K562 (cell line): ENCODE measurements around the gene TRIM38. TPM values are rescaled to one million over a fixed set of nuclear protein-coding genes. Genes with fewer than 3 reads are reported as not detected.

Source experiments
- BRF1 ChIP-seq: IDR thresholded peaks from 3 replicates; pipeline ENCODE4 v1.6.1; 2011; ENCODE audit warnings: borderline replicate concordance, mild to moderate bottlenecking; ENCODE audit not compliant: insufficient read length; ENCODE audit errors: extremely low read depth
- DDX20 ChIP-seq: fragments of 450-650 bp; IDR thresholded peaks from 2 replicates; pipeline ENCODE4 v1.6.1; 2016; ENCODE audit warnings: missing genetic modification characterization, low read depth, mild to moderate bottlenecking, missing compliant biosample characterization, moderate library complexity
- ELF4 ChIP-seq: fragments of 450-650 bp; formaldehyde crosslinking; IDR thresholded peaks from 2 replicates; pipeline ENCODE4 v1.4.0; 2022; ENCODE audit warnings: missing genetic modification characterization
- EP300 ChIP-seq: IDR thresholded peaks from 2 replicates; pipeline ENCODE4 v1.6.1; 2012; ENCODE audit warnings: low read length, improper control_type of control experiment
- FIP1L1 ChIP-seq: fragments of 200-400 bp; formaldehyde crosslinking; IDR thresholded peaks from 2 replicates; pipeline ENCODE4 v1.6.1; 2018; ENCODE audit warnings: mild to moderate bottlenecking, low read depth, low read length; ENCODE audit not compliant: poor library complexity, severe bottlenecking
- FOSL1 ChIP-seq: fragments of 200-800 bp; sonication (Bioruptor generic); conservative IDR thresholded peaks from 2 replicates; pipeline ENCODE4 v1.6.1; 2016; ENCODE audit warnings: missing genetic modification characterization, missing compliant biosample characterization
- LCOR ChIP-seq: sonication (generic); formaldehyde crosslinking; IDR thresholded peaks from 2 replicates; pipeline ENCODE4 v1.8.0; 2022; ENCODE audit warnings: mild to moderate bottlenecking, missing genetic modification reagents
- MCM5 ChIP-seq: fragments of 450-650 bp; IDR thresholded peaks from 2 replicates; pipeline ENCODE4 v1.6.1; 2016; ENCODE audit warnings: low read depth
- MXI1 ChIP-seq: IDR thresholded peaks from 2 replicates; pipeline ENCODE4 v1.6.1; 2011; ENCODE audit warnings: low read depth, mild to moderate bottlenecking, improper control_type of control experiment, low read length
- NFIC ChIP-seq: fragments of 450-650 bp; IDR thresholded peaks from 2 replicates; pipeline ENCODE4 v1.6.1; 2017; ENCODE audit warnings: mild to moderate bottlenecking, inconsistent platforms
- NR3C1 ChIP-seq: sonication (generic); formaldehyde crosslinking; IDR thresholded peaks from 2 replicates; pipeline ENCODE4 v1.8.1; 2022; ENCODE audit warnings: missing genetic modification reagents
- RBM34 ChIP-seq: fragments of 200-400 bp; formaldehyde crosslinking; IDR thresholded peaks from 2 replicates; pipeline ENCODE4 v1.6.1; 2018; ENCODE audit warnings: low read length, borderline replicate concordance; ENCODE audit not compliant: insufficient read depth
- SMAD1 ChIP-seq: fragments of 150-350 bp; IDR thresholded peaks from 2 replicates; pipeline ENCODE4 v1.6.1; 2014; ENCODE audit warnings: low read length, low read depth; ENCODE audit not compliant: partially characterized antibody
- TBP ChIP-seq: optimal IDR thresholded peaks from 2 replicates; pipeline ENCODE3; 2011; ENCODE audit warnings: low read depth, low read length, improper control_type of control experiment
- TEAD4 ChIP-seq, 2 experiments: sonication (generic) in 1 of 2; formaldehyde crosslinking in 1 of 2; IDR thresholded peaks; 2 replicates each; pipeline versions ENCODE4 v1.6.1 to v1.8.0; 2012 to 2022; ENCODE audit warnings: borderline replicate concordance in 1 of 2, inconsistent platforms in 1 of 2, low read length in 1 of 2, mild to moderate bottlenecking in 1 of 2, missing genetic modification reagents in 1 of 2
- ZNF507 ChIP-seq: conservative IDR thresholded peaks from 2 replicates; pipeline ENCODE4 v1.6.1; 2017; ENCODE audit warnings: missing genetic modification characterization, missing compliant biosample characterization
- ZNF79 ChIP-seq: fragments of 250-450 bp; sonication (Bioruptor Pico); IDR thresholded peaks from 2 replicates; pipeline ENCODE4 v1.4.0; 2020; ENCODE audit warnings: low read depth, mild to moderate bottlenecking, moderate library complexity
- polyA plus RNA-seq, 8 experiments: library from polyadenylated mRNA; depleted of rRNA in 4 of 8; stranded (reverse) in 5 of 8; unstranded in 3 of 8; fragments of >200 nt; fragmentation: Nextera tagmentation in 2 of 8; fragmentation: Illumina TruSeq in 1 of 8; extraction: Ambion mirVana in 2 of 8; extraction: Trizol in 1 of 8; gene quantifications; 2 replicates each; pipeline versions ENCODE4 v1.2.1 to v1.2.3, GENCODE V29; 2011 to 2014; ENCODE audit warnings: inconsistent platforms in 1 of 8, missing spikeins in 1 of 8
- total RNA-seq, 7 experiments: library from RNA; depleted of rRNA in 6 of 7; stranded (reverse); fragments of >200 nt in 6 of 7; fragmentation: Illumina TruSeq in 2 of 7; extraction: Trizol in 2 of 7; gene quantifications; 2 replicates each; pipeline versions ENCODE4 v1.2.1 to v1.2.3, GENCODE V29; 2011 to 2021; ENCODE audit warnings: low replicate concordance in 1 of 7
- TF ChIP-seq, protein P1 (sequence below): fragments of 450-650 bp; formaldehyde crosslinking; IDR thresholded peaks from 2 replicates; pipeline ENCODE4 v1.4.0; 2020; ENCODE audit warnings: mild to moderate bottlenecking, mixed read lengths
- TF ChIP-seq, protein P2 (sequence below), 2 experiments: fragments of 450-650 bp in 1 of 2; IDR thresholded peaks; 2 replicates each; pipeline ENCODE4 v1.6.1; 2011 to 2017; ENCODE audit warnings: low read depth in 2 of 2, antibody characterized with exemption in 1 of 2, borderline replicate concordance in 1 of 2, low read length in 1 of 2, mild to moderate bottlenecking in 1 of 2, mixed read lengths in 1 of 2; ENCODE audit not compliant: control insufficient read depth in 1 of 2
- TF ChIP-seq, protein P3 (sequence below): fragments of 250-450 bp; sonication (Bioruptor Pico); IDR thresholded peaks from 2 replicates; pipeline ENCODE4 v1.9.0; 2021; ENCODE audit warnings: mild to moderate bottlenecking
- TF ChIP-seq, protein P4 (sequence below): sonication (generic); formaldehyde crosslinking; IDR thresholded peaks from 2 replicates; pipeline ENCODE4 v1.8.0; 2022; ENCODE audit warnings: mild to moderate bottlenecking, missing genetic modification reagents

Gene TRIM38
- total and polyA plus RNA-seq, 9 of the 15 experiments (the other 6 are each of a cell fraction or from before 2014, with no cell fraction given), result 1.7 to 6.7 (median 6.3) TPM

DNA sequence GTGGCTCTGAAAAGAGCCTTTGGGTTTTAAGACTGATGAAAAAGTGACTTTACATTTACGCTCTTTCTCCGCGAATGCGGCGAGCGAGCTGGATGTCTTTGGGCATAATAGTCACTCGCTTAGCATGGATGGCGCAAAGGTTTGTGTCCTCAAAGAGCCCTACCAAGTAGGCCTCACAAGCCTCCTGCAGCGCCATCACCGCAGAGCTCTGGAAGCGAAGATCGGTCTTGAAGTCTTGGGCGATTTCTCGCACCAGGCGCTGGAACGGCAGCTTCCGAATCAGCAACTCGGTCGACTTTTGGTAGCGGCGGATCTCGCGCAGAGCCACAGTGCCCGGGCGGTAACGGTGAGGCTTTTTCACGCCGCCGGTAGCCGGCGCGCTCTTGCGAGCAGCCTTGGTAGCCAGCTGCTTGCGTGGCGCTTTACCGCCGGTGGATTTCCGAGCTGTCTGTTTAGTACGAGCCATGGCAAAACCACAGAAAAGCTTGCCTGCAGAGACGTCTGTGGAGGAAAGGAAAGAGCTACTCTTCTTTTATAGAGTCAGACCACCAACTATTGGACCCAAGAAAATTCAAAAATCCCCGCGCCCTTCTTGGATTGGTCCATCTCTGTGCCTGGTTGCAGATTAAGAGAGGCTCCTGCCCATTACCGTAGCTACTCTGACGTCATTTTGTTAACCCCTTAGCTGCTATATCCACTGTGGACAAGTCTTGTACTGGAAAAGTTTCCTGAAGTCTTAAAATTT, 69.2 kb downstream of the TRIM38 start (continued):
- TF ChIP-seq DDX20 (tag) (0 out of 2 replicates have a peak, but pooled peaks have one; percentile 48), FIP1L1 (peak; percentile 100), EP300 (peak; percentile 77), ELF4 (peak; percentile 86; the same call in 1 of the 2 replicates), TEAD4 (IDR thresholded peaks at IDR 0.05; ENCODE audit: low read length) (peak; percentile 85), TEAD4 (CRISPR knock-in tag; IDR thresholded peaks at IDR 0.05; ENCODE audit: borderline replicate concordance) (no peak), TBP (no peak), BRF1 (no peak), SMAD1 (peak; percentile 100), ZNF507 (tag) (no peak), FOSL1 (tag) (peak; percentile 76), ZNF79 (CRISPR knock-in tag) (0 out of 2 replicates have a peak, but pooled peaks have one; percentile 10), MCM5 (no peak), NFIC (peak; percentile 82), NR3C1 (no peak), MXI1 (peak; percentile 80), RBM34 (no peak), LCOR (CRISPR knock-in tag) (peak; percentile 99)
- TF ChIP-seq, protein P1, sequence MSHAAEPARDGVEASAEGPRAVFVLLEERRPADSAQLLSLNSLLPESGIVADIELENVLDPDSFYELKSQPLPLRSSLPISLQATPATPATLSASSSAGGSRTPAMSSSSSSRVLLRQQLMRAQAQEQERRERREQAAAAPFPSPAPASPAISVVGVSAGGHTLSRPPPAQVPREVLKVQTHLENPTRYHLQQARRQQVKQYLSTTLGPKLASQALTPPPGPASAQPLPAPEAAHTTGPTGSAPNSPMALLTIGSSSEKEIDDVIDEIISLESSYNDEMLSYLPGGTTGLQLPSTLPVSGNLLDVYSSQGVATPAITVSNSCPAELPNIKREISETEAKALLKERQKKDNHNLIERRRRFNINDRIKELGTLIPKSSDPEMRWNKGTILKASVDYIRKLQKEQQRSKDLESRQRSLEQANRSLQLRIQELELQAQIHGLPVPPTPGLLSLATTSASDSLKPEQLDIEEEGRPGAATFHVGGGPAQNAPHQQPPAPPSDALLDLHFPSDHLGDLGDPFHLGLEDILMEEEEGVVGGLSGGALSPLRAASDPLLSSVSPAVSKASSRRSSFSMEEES, result no peak; the same call in 1 of the 2 replicates
- TF ChIP-seq, protein P2, sequence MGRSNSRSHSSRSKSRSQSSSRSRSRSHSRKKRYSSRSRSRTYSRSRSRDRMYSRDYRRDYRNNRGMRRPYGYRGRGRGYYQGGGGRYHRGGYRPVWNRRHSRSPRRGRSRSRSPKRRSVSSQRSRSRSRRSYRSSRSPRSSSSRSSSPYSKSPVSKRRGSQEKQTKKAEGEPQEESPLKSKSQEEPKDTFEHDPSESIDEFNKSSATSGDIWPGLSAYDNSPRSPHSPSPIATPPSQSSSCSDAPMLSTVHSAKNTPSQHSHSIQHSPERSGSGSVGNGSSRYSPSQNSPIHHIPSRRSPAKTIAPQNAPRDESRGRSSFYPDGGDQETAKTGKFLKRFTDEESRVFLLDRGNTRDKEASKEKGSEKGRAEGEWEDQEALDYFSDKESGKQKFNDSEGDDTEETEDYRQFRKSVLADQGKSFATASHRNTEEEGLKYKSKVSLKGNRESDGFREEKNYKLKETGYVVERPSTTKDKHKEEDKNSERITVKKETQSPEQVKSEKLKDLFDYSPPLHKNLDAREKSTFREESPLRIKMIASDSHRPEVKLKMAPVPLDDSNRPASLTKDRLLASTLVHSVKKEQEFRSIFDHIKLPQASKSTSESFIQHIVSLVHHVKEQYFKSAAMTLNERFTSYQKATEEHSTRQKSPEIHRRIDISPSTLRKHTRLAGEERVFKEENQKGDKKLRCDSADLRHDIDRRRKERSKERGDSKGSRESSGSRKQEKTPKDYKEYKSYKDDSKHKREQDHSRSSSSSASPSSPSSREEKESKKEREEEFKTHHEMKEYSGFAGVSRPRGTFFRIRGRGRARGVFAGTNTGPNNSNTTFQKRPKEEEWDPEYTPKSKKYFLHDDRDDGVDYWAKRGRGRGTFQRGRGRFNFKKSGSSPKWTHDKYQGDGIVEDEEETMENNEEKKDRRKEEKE (IDR thresholded peaks at IDR 0.05; ENCODE audit: borderline replicate concordance in 1 of 2, control insufficient read depth in 1 of 2, low read depth in 2 of 2, low read length in 1 of 2), result peak; percentile 86 to 98; a peak in 3 of 4 replicates
- TF ChIP-seq, protein P3, sequence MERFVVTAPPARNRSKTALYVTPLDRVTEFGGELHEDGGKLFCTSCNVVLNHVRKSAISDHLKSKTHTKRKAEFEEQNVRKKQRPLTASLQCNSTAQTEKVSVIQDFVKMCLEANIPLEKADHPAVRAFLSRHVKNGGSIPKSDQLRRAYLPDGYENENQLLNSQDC, result peak; percentile 98
- TF ChIP-seq, protein P4, sequence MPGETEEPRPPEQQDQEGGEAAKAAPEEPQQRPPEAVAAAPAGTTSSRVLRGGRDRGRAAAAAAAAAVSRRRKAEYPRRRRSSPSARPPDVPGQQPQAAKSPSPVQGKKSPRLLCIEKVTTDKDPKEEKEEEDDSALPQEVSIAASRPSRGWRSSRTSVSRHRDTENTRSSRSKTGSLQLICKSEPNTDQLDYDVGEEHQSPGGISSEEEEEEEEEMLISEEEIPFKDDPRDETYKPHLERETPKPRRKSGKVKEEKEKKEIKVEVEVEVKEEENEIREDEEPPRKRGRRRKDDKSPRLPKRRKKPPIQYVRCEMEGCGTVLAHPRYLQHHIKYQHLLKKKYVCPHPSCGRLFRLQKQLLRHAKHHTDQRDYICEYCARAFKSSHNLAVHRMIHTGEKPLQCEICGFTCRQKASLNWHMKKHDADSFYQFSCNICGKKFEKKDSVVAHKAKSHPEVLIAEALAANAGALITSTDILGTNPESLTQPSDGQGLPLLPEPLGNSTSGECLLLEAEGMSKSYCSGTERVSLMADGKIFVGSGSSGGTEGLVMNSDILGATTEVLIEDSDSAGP (CRISPR knock-in tag), result peak; percentile 74; the same call in 1 of the 2 replicates
